GM19397 (cell line): ENCODE measurements around the gene ITGB3BP.
"Not testable (repeated sequence)": the region's sequence is repeated elsewhere in the genome, so short reads cannot be mapped to it uniquely, and the experiment has no call there.

Experiments
- ATAC-seq: cut with Tn5 transposase; IDR thresholded peaks from one replicate; pipeline ENCODE4 v1.9.1; 2021; ENCODE audit warnings: mild to moderate bottlenecking, moderate library complexity; ENCODE audit not compliant: unreplicated experiment

ITGB3BP gene

DNA sequence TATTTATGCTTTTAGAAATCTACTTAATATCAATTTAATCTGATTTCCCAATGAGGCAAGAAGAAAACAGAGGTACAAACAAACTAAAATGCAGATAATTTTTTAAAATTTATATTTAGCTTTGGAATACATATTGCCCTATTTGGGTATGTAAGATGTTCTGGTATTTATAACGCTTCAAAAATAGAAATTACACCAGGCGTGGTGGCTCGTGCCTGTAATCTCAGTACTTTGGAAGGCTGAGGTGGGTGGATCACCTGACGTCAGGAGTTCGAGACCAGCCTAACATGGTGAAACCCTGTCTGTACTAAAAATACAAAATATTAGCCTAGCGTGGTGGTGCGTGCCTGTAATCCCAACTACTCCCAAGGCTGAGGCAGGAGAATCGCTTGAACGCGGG lies 13.3 kb downstream of the ITGB3BP start:
- ATAC-seq, result no peak

- no peak for ATAC-seq
Measured at GRCh38 chr1:63506782-63507181, 16.2 kb downstream of the ITGB3BP start.

- ATAC-seq, result no peak
Measured at GRCh38 chr1:63501256-63501655, 21.8 kb downstream of the ITGB3BP start.

DNA sequence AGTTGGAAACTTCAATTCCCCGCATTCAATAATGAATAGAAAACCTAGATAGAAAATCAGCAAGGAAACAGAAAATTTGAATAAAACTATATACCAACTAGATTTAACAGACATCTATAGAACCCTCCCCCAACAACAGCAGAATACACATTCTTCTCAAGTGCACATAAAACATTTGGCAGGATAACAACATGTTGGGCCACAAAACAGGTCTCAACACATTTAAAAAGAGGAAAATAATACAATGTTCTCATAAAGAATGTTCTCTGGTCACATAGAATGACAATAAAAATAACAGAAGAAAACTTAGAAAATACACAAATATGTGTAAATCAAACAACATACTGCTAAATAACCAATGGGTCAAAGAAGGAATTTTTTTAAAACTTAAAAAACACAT lies 24.9 kb downstream of the ITGB3BP start:
- ATAC-seq, result no peak

GRCh38 chr1:63497577-63497976 lies 25.4 kb downstream of the ITGB3BP start:
- ATAC-seq, result no peak

GRCh38 chr1:63487336-63488065 lies 35.5 kb downstream of the ITGB3BP start:
- no peak for ATAC-seq

DNA sequence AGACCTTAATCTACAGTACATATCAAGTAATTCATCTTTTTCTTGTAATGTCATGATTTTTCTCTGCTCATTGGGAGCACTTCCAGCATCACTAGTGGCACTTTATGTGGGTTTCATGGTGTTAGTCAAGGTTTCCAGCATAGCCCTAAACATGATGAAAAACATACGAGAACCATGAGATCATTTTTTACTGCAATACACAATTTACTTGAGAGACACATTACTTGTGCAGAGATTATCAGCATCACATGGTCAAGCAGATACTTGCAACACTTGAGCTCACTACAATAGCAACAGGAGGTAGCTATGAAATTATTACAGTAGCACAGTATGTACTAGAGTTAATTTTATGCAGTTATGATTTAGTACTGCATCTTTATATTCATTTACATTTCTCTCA lies 36.4 kb downstream of the ITGB3BP start:
- no peak for ATAC-seq

GRCh38 chr1:63480057-63480456 lies 43.0 kb downstream of the ITGB3BP start:
- no peak for ATAC-seq

DNA sequence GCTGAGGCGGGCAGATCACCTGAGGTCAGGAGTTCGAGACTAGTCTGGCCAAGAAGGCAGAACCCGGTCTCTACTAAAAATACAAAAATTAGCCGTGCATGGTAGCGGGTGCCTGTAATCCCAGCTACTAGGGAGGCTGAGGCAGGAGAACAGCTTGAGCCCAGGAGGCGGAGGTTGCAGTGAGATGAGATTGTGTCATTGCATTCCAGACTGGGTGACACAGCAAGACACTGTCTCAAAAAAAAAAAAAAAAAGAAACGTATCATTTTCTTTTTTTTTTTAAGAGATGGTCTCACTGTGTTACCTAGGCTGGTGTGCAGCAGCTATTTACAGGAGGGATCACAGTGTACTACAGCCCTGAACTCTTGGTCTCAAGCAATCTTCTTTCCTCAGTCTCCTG lies 47.3 kb downstream of the ITGB3BP start:
- ATAC-seq, result no peak

DNA sequence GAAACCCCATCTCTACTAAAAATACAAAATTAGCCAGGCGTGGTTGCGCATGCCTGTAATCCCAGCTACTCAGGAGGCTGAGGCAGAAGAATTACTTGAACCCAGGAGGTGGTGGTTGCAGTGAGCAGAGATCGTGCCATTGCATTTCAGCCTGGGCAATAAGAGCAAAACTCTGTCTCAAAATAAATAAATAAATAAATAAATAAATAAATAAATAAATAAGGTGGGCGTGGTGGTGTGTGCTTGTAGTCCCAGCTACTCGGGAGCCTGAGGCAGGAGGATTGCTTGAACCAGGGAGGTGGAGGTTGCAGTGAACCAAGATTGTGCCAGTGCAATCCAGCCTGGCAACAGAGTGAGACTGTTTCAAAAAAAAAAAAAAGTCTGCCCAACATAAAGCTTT lies 54.3 kb downstream of the ITGB3BP start:
- not testable (repeated sequence) for ATAC-seq

GRCh38 chr1:63466759-63467158 lies 56.3 kb downstream of the ITGB3BP start:
- no peak for ATAC-seq

- ATAC-seq, result no peak
Measured at GRCh38 chr1:63466181-63466580, 56.8 kb downstream of the ITGB3BP start.

GRCh38 chr1:63463248-63463647 lies 59.8 kb downstream of the ITGB3BP start:
- ATAC-seq, result no peak

DNA sequence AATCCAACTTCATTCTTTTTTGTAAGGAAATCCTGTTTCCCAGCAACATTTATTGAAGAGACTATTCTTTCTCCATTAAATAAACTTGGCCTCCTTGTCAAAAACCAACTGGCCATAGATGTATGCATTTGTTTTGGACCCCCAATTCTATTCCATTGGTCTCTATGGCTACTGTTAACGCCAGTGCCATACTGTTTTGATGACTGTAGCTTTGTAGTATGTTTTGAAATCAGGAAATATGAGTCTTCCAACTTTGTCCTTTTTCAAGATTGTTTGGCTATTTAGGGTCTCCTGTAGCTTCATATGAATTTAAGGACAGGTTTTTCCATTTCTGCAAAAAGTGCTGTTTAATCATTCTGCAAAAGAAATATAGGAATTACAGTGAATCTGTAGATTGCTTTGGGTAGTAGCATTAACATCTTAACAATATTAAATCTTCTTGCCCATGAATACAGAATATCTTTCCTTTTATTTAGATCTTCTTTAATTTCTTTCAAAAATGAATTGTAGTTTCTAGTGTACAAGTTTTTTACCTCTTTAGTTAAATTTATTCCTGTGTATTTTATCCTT lies 61.3 kb downstream of the ITGB3BP start:
- no peak for ATAC-seq

GRCh38 chr1:63458750-63459149 lies 64.3 kb downstream of the ITGB3BP start:
- ATAC-seq, result no peak

DNA sequence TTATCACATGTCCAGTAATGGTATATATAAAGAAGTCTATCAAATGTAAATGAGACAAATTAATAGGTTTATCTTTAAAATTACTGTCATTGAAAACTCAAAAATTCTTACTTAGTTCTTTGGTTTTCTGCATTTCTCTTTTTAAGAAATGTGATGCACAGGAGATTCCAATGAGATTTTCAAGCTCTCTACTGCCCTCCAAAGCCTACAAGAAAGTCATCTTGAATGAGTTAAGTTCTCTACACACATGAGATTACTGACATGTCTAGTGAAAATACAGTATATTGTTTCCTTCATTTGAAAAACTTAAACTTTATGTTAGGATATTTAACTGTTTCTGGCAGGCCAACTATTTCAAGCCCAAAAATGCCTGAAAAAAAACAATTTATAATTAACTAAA lies 68.8 kb downstream of the ITGB3BP start:
- ATAC-seq, result no peak

GRCh38 chr1:63453232-63453631 lies 69.8 kb downstream of the ITGB3BP start:
- ATAC-seq, result no peak

DNA sequence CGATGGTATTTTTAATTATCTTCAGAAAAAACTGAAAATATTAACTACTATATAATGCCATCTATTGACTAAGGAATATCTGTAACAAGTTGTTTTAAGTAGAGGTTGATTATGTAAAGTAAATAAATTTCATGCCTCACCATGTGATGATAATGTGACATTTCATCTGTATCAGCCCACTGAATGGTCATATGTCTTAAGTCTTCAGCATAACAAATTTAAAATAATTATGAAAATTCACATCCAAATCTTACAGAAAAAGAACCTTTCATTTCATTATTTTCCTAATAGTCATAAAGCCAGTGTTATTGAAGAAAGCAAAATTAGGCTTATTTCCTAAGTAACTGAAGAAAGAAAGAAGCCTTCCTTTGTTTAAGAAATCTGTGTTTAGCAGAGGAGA lies 72.6 kb downstream of the ITGB3BP start:
- no peak for ATAC-seq

GRCh38 chr1:63448731-63449246 lies 74.2 kb downstream of the ITGB3BP start:
- ATAC-seq, result no peak

- no peak for ATAC-seq
Measured at GRCh38 chr1:63442141-63442475, 80.9 kb downstream of the ITGB3BP start.

DNA sequence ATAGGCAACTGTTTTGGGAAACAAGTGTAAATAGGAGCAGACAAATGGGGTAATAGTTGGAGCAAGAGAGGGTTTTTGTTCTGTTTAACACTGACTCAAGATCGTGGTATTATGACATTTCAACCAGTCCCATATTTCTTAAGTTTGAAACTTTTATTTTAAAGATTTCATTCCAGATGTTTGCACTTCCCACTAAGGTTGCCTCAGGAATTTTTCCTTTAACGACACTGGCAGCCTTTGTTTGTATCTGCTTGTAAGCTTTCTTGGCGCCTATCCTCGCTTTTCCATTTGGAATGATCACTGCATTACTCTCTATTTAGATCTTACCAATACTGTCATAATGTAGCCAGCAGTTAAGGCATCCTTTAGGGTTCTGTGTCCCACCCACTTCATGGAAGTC lies 87.9 kb downstream of the ITGB3BP start:
- no peak for ATAC-seq

GRCh38 chr1:63429281-63429680 lies 93.7 kb downstream of the ITGB3BP start:
- no peak for ATAC-seq

DNA sequence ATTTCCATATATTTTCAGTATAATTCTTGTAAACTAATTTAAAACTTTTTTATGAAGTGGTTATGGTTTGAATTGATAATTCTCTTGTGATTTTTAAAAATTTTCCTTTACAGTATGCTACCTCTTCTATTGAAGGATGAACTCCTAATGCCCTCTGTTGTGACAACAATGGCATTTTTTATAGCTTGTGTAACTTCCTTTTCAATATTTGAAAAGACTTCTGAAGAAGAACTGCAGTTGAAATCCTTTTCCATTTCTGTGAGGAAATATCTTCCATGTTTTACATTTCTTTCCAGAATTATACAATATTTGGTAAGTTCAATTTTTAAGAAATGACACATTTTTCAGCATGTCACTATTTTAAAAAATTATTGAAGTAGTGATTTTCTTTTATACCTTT lies 94.2 kb downstream of the ITGB3BP start:
- no peak for ATAC-seq
